GM11168 (cell line): ENCODE measurements around the gene FBXO36.

Experiments used
- in situ Hi-C: fragments of 300-500 bp; cut with MboI; formaldehyde crosslinking; loops from one replicate; pipeline ENCODE4 v1.12.0; 2022; ENCODE audit warnings: low sequenced_read_pairs; ENCODE audit not compliant: unreplicated experiment

Gene FBXO36

DNA sequence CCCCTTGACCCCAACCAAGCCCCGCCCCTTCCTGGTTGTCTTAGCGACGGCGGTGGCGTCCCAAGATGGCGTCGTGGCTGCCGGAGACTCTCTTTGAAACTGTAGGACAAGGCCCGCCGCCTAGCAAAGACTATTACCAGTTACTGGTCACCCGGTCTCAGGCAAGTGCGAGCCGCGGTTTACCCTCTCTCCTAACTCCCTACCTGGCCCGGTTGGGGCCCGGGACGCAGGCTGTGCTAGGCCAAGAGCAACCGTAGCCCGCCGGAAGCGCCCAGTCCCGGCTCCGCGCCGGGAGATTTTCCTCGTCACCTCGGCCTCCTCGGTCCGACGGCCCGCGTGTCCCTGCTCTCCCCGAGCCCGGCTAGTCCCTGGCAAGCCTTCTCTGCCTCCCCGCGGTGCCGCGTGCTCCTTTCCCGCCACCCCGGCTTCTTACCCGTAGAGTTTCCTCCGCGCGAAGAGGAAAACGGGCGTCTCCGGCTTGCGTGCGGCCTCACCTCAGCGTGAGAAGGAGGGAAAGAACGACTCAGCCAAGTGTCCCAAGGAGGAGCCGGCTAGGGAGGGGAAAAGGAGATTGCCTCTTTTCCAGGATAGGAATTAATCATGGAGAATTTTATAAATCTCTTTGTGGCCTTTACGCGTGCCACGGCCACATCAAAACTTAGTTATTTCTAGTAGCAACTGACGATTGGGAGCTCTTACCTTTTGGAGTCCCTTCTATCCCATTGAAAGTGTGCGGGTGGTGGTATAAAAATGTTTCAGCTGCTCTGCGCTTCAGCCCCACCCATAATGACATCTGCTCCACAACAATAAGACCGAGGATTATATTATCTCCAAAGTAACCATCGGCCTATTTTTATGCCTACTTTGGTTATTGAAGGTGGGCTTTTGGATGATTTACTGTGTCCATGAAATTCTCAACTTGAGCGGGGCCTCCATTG is at the start of gene FBXO36:
TSS of gene FBXO36 (plus strand) at position 55 of the 938 bp plus-strand sequence. CDS start at position 66, 11 bp downstream.
- in situ Hi-C loops: no loop called here

DNA sequence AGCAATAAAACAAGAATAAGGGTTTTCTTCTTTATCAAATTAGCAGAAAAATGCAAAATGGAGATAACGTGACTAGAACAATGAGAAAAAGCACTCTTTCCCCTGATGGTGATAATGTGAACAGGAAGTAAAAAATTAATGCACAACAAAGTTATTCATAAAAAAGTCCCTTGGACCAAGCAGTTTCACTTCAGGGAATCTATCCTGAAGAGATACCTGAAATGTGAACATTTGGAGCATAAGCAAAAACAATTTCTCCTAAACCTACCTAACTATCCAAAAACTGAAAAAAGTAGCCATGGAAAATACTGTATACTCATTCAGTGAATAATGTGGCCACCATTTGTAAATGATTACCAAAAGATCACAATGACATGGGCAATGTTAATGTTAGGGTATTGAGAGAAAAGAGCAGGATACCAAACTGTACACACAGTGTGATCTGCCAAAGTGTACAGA is 49.2 kb upstream of the FBXO36 start:
- in situ Hi-C loops: no loop called here

DNA sequence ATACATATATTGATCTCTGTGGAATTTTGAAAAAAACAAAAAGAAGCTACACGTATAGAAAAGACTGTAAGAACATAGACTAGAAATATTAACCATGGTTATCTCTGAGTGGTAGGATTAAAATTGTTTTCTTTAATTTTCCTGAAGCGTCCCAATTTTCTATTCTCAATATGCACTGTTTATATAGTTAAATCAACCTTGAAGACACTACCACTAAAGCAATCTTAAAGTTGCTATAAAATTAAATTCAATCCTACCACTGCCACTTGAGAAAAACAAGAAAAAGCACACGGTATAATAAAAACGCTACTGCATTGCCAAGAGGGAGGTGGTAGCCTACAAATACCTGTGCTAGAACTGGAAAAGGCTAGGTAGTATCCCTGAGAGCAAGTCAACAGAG is 47.7 kb upstream of the FBXO36 start:
- in situ Hi-C loops: no loop called here

DNA sequence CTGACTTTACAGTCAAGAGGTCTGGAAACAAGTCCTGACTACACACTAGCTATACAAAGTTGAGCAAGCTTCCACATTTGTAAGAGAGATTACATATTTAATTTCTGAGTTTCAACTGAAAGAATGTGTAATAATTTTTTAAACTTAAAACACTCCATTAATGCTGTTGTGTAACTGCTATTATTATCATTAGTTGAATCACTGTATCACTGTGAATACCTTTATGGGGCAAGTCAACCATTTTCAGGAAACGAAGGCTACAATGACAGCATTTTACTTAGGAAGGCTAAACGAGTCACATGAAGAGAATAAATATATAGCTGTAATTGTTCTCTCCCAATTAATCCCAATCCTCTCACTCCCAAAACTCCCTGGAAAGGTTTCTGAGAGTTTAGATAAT is 46.8 kb upstream of the FBXO36 start:
- in situ Hi-C loops: no loop called here

DNA sequence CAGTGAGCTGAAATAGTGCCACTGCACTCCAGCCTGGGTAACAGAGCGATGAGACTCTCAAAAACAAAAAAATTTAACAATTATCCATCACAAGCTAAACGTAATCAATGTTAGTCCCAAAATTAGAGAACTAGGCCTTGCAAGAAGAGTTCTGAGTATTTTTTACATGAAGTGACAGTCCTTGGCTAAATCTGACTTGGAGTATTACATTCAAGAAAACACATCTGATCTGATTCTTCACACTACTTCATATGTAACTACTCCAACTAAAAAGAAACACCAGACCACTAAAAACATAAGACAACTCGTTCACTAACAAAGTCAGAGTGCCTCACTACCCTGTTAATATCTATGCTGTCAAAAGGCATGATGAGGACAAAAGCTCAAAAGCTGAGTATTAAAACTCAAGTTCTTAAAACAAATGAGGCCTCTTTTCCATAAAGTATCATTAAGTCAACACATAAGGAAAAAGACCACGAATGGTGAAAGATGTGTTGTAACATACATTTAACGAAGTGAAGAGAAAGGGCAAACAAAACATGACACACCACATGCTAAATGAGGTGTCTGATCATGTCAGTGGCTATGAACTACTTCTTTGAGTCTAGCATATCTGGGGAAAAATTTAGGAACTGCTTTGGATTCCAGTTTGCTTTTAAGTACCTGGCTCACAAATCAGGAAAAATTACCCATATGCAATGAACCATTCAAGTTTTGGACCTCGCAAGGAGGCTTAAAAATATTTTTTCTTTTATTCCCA is 42.9 kb upstream of the FBXO36 start:
- in situ Hi-C loops: no loop called here

DNA sequence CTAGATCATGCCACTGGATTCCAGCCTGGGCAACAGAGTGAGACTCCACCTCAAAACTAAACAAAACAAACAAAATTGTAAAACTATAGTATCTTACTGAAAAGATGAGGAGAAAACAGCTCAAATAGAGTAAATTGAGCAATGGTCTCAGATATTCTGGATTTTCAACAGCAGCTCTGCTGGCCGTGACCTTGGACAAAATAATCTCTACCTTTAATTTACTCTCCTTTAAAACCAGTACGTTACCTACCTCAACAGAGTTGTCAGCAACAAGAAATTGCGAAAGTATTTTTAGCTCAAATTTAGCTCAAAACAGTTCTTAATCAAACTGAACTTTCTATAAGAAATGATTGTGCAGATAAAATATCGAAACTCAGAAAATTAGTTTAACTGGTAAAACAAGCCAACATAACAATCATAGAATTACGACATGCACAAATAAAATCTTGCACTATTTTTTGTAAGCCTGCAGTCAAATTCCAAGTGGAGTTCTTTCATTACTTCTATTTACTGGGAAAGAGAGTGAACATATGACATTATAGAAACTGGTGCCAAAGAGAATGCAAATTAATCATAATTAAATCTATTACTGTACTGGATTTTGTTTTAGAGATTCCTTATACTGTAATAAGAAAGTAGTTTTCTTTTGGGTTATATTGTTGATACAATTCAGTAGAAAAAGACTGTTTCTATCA is 41.3 kb upstream of the FBXO36 start:
- in situ Hi-C loops: no loop called here

- in situ Hi-C loops: no loop called here
Observed at GRCh38 chr2:229882583-229882982, 39.7 kb upstream of the FBXO36 start.

DNA sequence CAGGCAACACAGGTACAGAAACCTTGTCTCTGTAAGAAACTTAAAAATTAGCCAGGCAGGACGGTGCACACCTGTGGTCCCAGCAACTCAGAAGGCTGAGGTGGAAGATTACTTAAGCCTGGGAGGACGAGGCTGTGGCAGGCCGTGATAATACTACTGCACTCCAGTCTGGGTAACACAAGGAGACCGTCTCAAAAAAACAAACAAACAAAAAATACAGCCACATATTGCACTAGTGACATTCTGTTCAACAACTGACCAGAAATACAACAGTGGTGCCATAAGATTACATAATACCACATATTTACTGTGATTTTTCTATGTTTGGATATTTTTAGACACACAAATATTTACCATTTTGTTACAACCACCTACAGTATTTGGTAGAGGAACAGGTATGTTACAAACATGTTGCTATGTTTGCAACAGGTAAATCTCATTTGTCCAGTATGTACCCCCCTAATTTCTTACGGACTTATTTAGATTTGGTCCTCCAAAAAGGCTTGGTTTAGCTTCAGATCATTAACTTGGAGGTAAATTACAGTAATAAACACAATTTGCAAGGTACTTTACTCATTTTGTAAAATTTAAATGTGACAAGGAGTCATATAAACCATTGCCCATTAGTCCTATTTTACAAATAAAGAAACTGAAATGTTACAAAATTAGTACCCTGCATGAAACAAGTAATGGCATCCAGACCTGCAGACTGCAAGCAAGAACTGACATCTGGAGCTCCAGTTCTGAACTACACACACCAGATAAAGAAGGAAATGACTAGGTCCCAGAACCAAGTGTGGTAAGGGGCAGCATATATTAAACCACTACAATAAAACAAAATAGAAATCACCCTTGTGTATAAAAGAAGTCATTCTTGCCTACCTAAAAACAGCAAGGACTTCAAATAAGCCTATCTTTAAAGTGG is 37.3 kb upstream of the FBXO36 start:
- in situ Hi-C loops: no loop called here

DNA sequence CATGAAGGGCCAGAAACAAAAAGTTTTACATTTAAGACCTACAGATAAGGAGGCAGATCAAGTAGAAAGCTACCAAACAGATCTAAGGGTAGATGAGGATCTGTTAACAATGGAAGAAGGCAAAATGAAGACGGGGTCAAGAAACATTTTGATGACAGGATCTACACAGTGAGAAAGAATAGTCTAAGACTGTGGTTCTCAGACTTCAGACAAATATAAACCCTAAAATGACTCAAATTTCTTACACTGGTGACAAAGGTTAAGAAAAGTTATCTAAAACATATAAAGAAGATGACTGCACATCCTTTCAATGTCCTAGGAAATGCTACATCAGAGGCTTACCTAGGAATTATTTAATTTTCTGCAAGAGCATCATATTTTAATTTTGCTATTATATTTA is 34.9 kb upstream of the FBXO36 start:
- in situ Hi-C loops: no loop called here

DNA sequence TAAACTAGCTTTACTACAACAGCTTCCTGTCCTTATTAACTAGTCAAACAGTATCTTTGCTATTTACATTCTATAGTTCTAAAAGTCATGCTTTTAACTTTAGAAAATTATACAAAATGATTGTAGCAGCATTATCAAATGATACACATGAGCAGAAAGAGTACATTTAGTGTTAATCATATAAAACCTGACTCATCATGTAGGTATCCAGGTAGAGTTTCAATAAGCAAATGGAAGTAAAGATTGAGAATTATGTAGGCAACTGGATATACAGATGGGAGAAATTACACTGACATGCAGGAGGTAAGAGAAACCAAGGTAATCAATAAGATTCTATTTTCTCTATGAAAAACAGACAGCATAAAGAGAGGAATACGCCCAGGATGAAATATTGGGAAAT is 34.3 kb upstream of the FBXO36 start:
- in situ Hi-C loops: no loop called here

DNA sequence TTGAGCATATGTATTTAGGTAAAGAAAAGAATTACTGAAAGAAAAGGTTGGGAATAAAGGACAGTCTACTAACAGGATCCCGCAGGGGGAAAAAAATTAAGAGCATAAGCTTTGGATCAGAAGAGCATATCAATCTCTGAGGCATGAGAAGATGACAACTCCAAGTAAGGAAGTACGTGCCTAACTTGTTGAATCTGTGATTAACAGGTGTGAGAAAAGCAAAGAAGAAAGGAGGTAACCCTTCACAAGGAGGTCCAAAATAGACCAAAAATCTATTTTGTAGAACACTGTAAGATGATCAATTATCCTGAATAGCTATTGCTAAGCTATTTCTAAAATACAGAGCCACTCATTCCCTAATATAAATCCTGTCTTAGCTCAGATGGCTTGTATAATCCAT is 33.3 kb upstream of the FBXO36 start:
- in situ Hi-C loops: no loop called here

DNA sequence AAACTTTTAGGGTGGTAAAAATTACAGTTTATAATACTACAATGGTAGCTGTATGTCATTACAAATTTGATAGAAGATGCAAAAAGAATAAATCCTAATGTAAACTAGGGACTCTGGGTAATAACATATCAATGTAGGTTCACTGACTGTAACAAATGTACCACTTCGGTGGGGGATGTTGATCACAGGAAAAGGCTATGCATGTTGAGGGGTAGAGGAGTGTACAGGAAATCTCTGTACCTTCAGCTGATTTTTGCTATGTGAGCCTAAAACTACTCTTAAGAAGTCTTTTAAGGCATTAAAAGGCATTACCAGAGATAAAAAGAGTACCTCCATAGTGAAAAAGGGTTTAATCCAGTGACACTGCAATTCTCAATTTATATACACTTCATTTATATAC is 25.4 kb upstream of the FBXO36 start:
- in situ Hi-C loops: no loop called here

GRCh38 chr2:229899604-229900003 is 22.7 kb upstream of the FBXO36 start:
- in situ Hi-C loops: loop anchor here (10.0 kb wide), 1 partner anchor 95 kb away; no protein-coding TSS in a partner anchor

GRCh38 chr2:229900012-229900411 is 22.3 kb upstream of the FBXO36 start:
- in situ Hi-C loops: loop anchor here (10.0 kb wide), 1 partner anchor 95 kb away; no protein-coding TSS in a partner anchor

GRCh38 chr2:229900514-229900913 is 21.8 kb upstream of the FBXO36 start:
- in situ Hi-C loops: loop anchor here (10.0 kb wide), 1 partner anchor 96 kb away; no protein-coding TSS in a partner anchor

- in situ Hi-C loops: loop anchor here (10.0 kb wide), 1 partner anchor 97 kb away; no protein-coding TSS in a partner anchor
Observed at GRCh38 chr2:229901819-229902218, 20.5 kb upstream of the FBXO36 start.

GRCh38 chr2:229903037-229903436 is 19.3 kb upstream of the FBXO36 start:
- in situ Hi-C loops: loop anchor here (10.0 kb wide), 1 partner anchor 98 kb away; no protein-coding TSS in a partner anchor

GRCh38 chr2:229905601-229906000 is 16.7 kb upstream of the FBXO36 start:
- in situ Hi-C loops: loop anchor here (10.0 kb wide), 1 partner anchor 101 kb away; no protein-coding TSS in a partner anchor

DNA sequence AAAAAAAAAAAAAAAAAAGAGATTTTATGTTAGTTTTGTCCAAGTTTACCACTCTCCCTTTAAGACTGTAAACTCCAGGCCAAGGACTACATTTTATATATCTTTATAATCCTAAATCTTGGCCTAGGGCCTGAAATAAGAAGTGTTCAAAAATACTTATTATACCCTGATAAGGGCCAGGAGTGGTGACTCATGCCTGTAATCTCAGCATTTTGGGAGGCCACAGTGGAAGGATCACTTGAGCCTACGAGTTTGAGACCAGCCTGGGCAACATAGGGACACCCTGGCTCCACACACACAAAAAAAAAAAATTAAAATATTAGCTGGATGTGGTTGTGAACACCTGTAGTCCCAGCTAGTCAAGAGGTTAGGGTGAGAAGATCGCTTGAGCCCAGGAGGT is 13.2 kb upstream of the FBXO36 start:
- in situ Hi-C loops: loop anchor here (10.0 kb wide), 1 partner anchor 104 kb away; no protein-coding TSS in a partner anchor
